ENCODE data around the gene ARPIN.

GRCh38 chr15:89903858-89904130, 9.0 kb downstream of the ARPIN start:
- TF ChIP-seq CREB1 (IDR thresholded peaks at IDR 0.05; ENCODE audit: low read depth) (no peak), TCF12 (IDR thresholded peaks at IDR 0.05; ENCODE audit: low read depth) (no peak), YY1 (IDR thresholded peaks at IDR 0.05; ENCODE audit: low read depth) (no peak), TAF1 (IDR thresholded peaks at IDR 0.05; ENCODE audit: low read depth) (no peak), FOXM1 (IDR thresholded peaks at IDR 0.05; ENCODE audit: borderline replicate concordance, low read depth) (no peak), EP300 (IDR thresholded peaks at IDR 0.05; ENCODE audit: borderline replicate concordance) (no peak), RAD21 (IDR thresholded peaks at IDR 0.05; ENCODE audit: low read depth) (no peak)
- TF ChIP-seq, protein P1, sequence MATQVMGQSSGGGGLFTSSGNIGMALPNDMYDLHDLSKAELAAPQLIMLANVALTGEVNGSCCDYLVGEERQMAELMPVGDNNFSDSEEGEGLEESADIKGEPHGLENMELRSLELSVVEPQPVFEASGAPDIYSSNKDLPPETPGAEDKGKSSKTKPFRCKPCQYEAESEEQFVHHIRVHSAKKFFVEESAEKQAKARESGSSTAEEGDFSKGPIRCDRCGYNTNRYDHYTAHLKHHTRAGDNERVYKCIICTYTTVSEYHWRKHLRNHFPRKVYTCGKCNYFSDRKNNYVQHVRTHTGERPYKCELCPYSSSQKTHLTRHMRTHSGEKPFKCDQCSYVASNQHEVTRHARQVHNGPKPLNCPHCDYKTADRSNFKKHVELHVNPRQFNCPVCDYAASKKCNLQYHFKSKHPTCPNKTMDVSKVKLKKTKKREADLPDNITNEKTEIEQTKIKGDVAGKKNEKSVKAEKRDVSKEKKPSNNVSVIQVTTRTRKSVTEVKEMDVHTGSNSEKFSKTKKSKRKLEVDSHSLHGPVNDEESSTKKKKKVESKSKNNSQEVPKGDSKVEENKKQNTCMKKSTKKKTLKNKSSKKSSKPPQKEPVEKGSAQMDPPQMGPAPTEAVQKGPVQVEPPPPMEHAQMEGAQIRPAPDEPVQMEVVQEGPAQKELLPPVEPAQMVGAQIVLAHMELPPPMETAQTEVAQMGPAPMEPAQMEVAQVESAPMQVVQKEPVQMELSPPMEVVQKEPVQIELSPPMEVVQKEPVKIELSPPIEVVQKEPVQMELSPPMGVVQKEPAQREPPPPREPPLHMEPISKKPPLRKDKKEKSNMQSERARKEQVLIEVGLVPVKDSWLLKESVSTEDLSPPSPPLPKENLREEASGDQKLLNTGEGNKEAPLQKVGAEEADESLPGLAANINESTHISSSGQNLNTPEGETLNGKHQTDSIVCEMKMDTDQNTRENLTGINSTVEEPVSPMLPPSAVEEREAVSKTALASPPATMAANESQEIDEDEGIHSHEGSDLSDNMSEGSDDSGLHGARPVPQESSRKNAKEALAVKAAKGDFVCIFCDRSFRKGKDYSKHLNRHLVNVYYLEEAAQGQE (IDR thresholded peaks at IDR 0.05; ENCODE audit: low read depth), result no peak
